GM23338 (cell line): Measurements from ENCODE around the gene CYP1B1. TPM values are rescaled to one million over a fixed set of nuclear protein-coding genes. Genes with fewer than 3 reads are reported as not detected.

Experiments
- ATAC-seq: fragments of 200-7000 bp; cut with Tn5 transposase; 3 replicates; pipeline ENCODE4 v1.9.1; 2020
- DNase-seq: peaks from one replicate; pipeline ENCODE4 v3.0.0-alpha.2; 2015; ENCODE audit warnings: low spot score
- H2AFZ ChIP-seq: fragments of 200-600 bp; sonication (generic); 2 replicates; pipeline ENCODE4 v1.8.0; 2016; ENCODE audit warnings: antibody characterized with exemption, mild to moderate bottlenecking, moderate library complexity
- H3F3A ChIP-seq: fragments of 200-600 bp; sonication (generic); replicated peaks from 2 replicates; pipeline ENCODE4 v1.8.0; 2017; ENCODE audit warnings: antibody characterized with exemption, mixed run types, low read depth
- H3K27ac ChIP-seq: fragments of 200-600 bp; sonication (generic); 2 replicates; pipeline ENCODE4 v1.6.1; 2016; ENCODE audit warnings: low read depth
- H3K27me3 ChIP-seq: fragments of 200-600 bp; sonication (generic); 2 replicates; pipeline ENCODE4 v1.8.0; 2016; ENCODE audit warnings: mild to moderate bottlenecking, mixed run types, moderate library complexity; ENCODE audit not compliant: insufficient read depth
- H3K36me3 ChIP-seq: fragments of 200-600 bp; sonication (generic); 2 replicates; pipeline ENCODE4 v1.8.0; 2016; ENCODE audit warnings: mild to moderate bottlenecking; ENCODE audit not compliant: insufficient read depth
- H3K4me1 ChIP-seq: fragments of 200-600 bp; sonication (generic); 2 replicates; pipeline ENCODE4 v1.8.0; 2016; ENCODE audit warnings: mild to moderate bottlenecking, moderate library complexity; ENCODE audit not compliant: insufficient read depth
- H3K4me2 ChIP-seq: fragments of 200-600 bp; sonication (generic); 2 replicates; pipeline ENCODE4 v1.7.1; 2017; ENCODE audit warnings: mixed run types
- H3K4me3 ChIP-seq: fragments of 200-600 bp; sonication (generic); 2 replicates; pipeline ENCODE4 v1.6.1; 2016; ENCODE audit warnings: mixed run types
- H3K79me2 ChIP-seq: fragments of 200-600 bp; sonication (generic); replicated peaks from 2 replicates; pipeline ENCODE4 v1.8.0; 2017; ENCODE audit warnings: mild to moderate bottlenecking; ENCODE audit not compliant: insufficient read depth
- H3K9me2 ChIP-seq: fragments of 200-600 bp; sonication (generic); 2 replicates; pipeline ENCODE4 v1.8.0; 2017; ENCODE audit not compliant: insufficient read depth
- H4K20me1 ChIP-seq: fragments of 200-600 bp; sonication (generic); replicated peaks from 2 replicates; pipeline ENCODE4 v1.8.0; 2017; ENCODE audit warnings: mild to moderate bottlenecking; ENCODE audit not compliant: insufficient read depth
- H3K27ac Mint-ChIP-seq: 2 replicates; pipeline ENCODE4 v1.8.0; 2020; ENCODE audit warnings: inconsistent platforms, mild to moderate bottlenecking, moderate library complexity, mixed read lengths
- H3K27me3 Mint-ChIP-seq: 3 replicates; pipeline ENCODE4 v1.8.0; 2022; ENCODE audit warnings: low read depth, mild to moderate bottlenecking, moderate library complexity, mixed read lengths, inconsistent platforms; ENCODE audit not compliant: insufficient read depth, poor library complexity
- H3K36me3 Mint-ChIP-seq: 3 replicates; pipeline ENCODE4 v1.8.0; 2021; ENCODE audit warnings: low read depth, mild to moderate bottlenecking, inconsistent platforms, moderate library complexity, mixed read lengths
- H3K4me1 Mint-ChIP-seq: 3 replicates; pipeline ENCODE4 v1.8.0; 2020; ENCODE audit warnings: mild to moderate bottlenecking, inconsistent platforms, mixed read lengths
- H3K4me3 Mint-ChIP-seq: 3 replicates; pipeline ENCODE4 v1.8.0; 2021; ENCODE audit warnings: moderate library complexity, mild to moderate bottlenecking, inconsistent platforms, mixed read lengths
- H3K9me3 Mint-ChIP-seq: 3 replicates; pipeline ENCODE4 v1.8.0; 2020; ENCODE audit warnings: moderate library complexity, mild to moderate bottlenecking, inconsistent platforms, mixed read lengths
- CREB1 ChIP-seq: fragments of 250-450 bp; sonication (Bioruptor Pico); IDR thresholded peaks from 2 replicates; pipeline ENCODE4 v1.5.0; 2020; ENCODE audit warnings: low read depth, mild to moderate bottlenecking, moderate library complexity
- CTCF ChIP-seq, 2 experiments: fragments of 200-600 bp in 1 of 2; sonication (generic) in 1 of 2; conservative IDR thresholded peaks; 2 replicates each; pipeline versions ENCODE4 v1.5.1 to v1.6.1; 2016 to 2017; ENCODE audit warnings: antibody characterized with exemption in 2 of 2, low read depth in 2 of 2, mild to moderate bottlenecking in 2 of 2, moderate library complexity in 1 of 2
- ETS1 ChIP-seq: IDR thresholded peaks from 2 replicates; pipeline ENCODE4 v1.6.1; 2016; ENCODE audit warnings: antibody characterized with exemption
- EZH2 ChIP-seq: fragments of 200-600 bp; sonication (generic); IDR thresholded peaks from one replicate; pipeline ENCODE4 v1.8.0; 2017; ENCODE audit warnings: antibody characterized with exemption, mild to moderate bottlenecking, low read depth; ENCODE audit not compliant: unreplicated experiment
- EZH2phosphoT487 ChIP-seq: fragments of 200-600 bp; sonication (generic); IDR thresholded peaks from one replicate; pipeline ENCODE4 v1.8.1; 2018; ENCODE audit warnings: antibody characterized with exemption; ENCODE audit not compliant: unreplicated experiment
- JUNB ChIP-seq: IDR thresholded peaks from one replicate; pipeline ENCODE4 v1.6.1; 2016; ENCODE audit warnings: antibody characterized with exemption; ENCODE audit not compliant: unreplicated experiment
- NANOG ChIP-seq: IDR thresholded peaks from 2 replicates; pipeline ENCODE4 v1.6.1; 2016; ENCODE audit warnings: antibody characterized with exemption, borderline replicate concordance
- POLR2AphosphoS5 ChIP-seq: IDR thresholded peaks from 2 replicates; pipeline ENCODE4 v1.6.1; 2016; ENCODE audit warnings: antibody characterized with exemption, low read depth
- REST ChIP-seq: IDR thresholded peaks from one replicate; pipeline ENCODE4 v1.6.1; 2018; ENCODE audit warnings: antibody characterized with exemption; ENCODE audit not compliant: unreplicated experiment
- STAT1 ChIP-seq: IDR thresholded peaks from one replicate; pipeline ENCODE4 v1.6.1; 2016; ENCODE audit warnings: antibody characterized with exemption; ENCODE audit not compliant: unreplicated experiment
- ZNF114 ChIP-seq: fragments of 250-450 bp; sonication (Bioruptor Pico); IDR thresholded peaks from 2 replicates; pipeline ENCODE4 v1.5.0; 2020; ENCODE audit warnings: mild to moderate bottlenecking, moderate library complexity
- ZNF331 ChIP-seq: fragments of 250-450 bp; sonication (Bioruptor Pico); IDR thresholded peaks from 2 replicates; pipeline ENCODE4 v1.5.0; 2020; ENCODE audit warnings: low read depth, mild to moderate bottlenecking, moderate library complexity
- ZNF462 ChIP-seq: fragments of 250-450 bp; sonication (Bioruptor Pico); IDR thresholded peaks from 2 replicates; pipeline ENCODE4 v1.5.0; 2020; ENCODE audit warnings: mild to moderate bottlenecking, moderate library complexity
- polyA plus RNA-seq: library from polyadenylated mRNA; unstranded; fragments of >200 nt; fragmentation: Nextera tagmentation; extraction: Ambion mirVana; gene quantifications from 2 replicates; pipeline ENCODE4 v1.2.1, GENCODE V29; 2016
- total RNA-seq: library from RNA; depleted of rRNA; stranded (reverse); fragments of >200 nt; shearing (Covaris generic); gene quantifications from 2 replicates; pipeline ENCODE4 v1.2.3, GENCODE V29; 2014

The CYP1B1 gene
- total and polyA plus RNA-seq, 2 experiments from 2014 or later, result 3.3 to 6.2 TPM

- H3K4me3 ChIP-seq, result no peak overlapping the region
- Mint-ChIP-seq H3K9me3 (peaks cover 2% of the 10 kb centered on the region; the same call in 1 of the 3 replicates), H3K4me3 (no peak overlapping the region), H3K27me3 (no peaks in the 10 kb centered on the region), H3K36me3 (peaks cover 2% of the 10 kb centered on the region; the same call in 1 of the 3 replicates), H3K4me1 (peaks cover 1% of the 10 kb centered on the region), H3K27ac (no peak overlapping the region)
- H2AFZ ChIP-seq, result no peak overlapping the region
- H3K27me3 ChIP-seq, result no peaks in the 10 kb centered on the region
- H3K36me3 ChIP-seq, result no peaks in the 10 kb centered on the region
- no peaks in the 10 kb centered on the region for H3K9me2 ChIP-seq
- no peaks in the 10 kb centered on the region for H3F3A ChIP-seq
- no peak overlapping the region for H3K27ac ChIP-seq
- no peak overlapping the region for H3K4me2 ChIP-seq
- no peak for DNase-seq
- no peaks in the 10 kb centered on the region for H3K79me2 ChIP-seq
- no peak for ATAC-seq
- no peak for TF ChIP-seq CTCF (conservative IDR thresholded peaks at IDR 0.05; ENCODE audit: low read depth in 2 of 2)
- no peak for TF ChIP-seq JUNB
- no peak for TF ChIP-seq NANOG
- TF ChIP-seq ETS1, result no peak
- no peak for TF ChIP-seq STAT1
- TF ChIP-seq ZNF462 (CRISPR knock-in tag), result no peak
- TF ChIP-seq ZNF114 (CRISPR knock-in tag), result no peak
- TF ChIP-seq EZH2phosphoT487, result no peak
- TF ChIP-seq REST, result no peak
- TF ChIP-seq CREB1 (CRISPR knock-in tag), result no peak
- no peak for TF ChIP-seq POLR2AphosphoS5
- no peak for TF ChIP-seq EZH2
- no peak for TF ChIP-seq ZNF331 (CRISPR knock-in tag)
- H4K20me1 ChIP-seq, result no peaks in the 10 kb centered on the region
- H3K4me1 ChIP-seq, result no peaks in the 10 kb centered on the region
Observed at GRCh38 chr2:38120264-38120592, 44.3 kb upstream of the CYP1B1 start.
